HG03432 (cell line): Measurements from ENCODE around the gene EEA1.
"Not testable (repeated sequence)": the region's sequence is repeated elsewhere in the genome, so short reads cannot be mapped to it uniquely, and the experiment has no call there.

Experiments used
- ATAC-seq: cut with Tn5 transposase; IDR thresholded peaks from one replicate; pipeline ENCODE4 v1.9.1; 2021; ENCODE audit warnings: mild to moderate bottlenecking, moderate library complexity; ENCODE audit not compliant: unreplicated experiment

Gene EEA1

DNA sequence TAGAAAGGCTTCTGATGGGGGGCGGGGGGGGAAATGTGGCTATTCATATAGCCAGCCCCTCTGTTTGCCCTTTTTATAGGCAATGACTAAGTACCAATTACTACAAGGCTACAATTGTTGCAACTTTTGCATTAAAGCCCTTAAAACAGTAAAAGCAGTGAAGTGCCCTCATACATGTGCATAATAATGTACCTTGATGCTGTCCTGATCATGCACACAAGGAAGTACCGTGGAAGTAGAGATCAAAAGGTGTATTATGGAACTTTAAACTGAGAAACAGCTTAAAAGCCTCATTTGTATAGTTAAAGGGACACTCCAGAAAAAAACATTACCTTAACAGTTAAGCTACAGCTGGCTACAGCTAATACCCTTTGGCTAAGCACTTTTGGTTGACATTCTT is 114.5 kb downstream of the EEA1 start:
- ATAC-seq, result no peak

DNA sequence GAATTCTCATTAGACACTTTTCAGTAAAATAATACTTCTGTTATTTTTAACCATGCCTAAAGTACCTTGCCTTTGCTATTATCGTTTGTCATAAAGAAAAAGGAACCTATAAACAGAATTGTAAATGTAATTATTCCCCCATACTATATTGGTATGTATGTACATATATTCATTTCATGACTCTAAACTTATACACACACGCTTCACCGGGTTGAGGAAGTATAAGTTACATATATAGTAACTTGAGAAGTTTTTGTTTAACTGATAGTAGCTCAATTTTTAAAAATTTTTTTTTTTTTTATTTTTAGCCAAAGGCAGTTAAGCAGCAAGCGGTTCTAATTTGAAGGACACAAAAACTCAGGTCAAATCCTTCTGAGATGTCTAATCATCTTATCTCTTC is 118.7 kb downstream of the EEA1 start:
- ATAC-seq, result peak; percentile 81

DNA sequence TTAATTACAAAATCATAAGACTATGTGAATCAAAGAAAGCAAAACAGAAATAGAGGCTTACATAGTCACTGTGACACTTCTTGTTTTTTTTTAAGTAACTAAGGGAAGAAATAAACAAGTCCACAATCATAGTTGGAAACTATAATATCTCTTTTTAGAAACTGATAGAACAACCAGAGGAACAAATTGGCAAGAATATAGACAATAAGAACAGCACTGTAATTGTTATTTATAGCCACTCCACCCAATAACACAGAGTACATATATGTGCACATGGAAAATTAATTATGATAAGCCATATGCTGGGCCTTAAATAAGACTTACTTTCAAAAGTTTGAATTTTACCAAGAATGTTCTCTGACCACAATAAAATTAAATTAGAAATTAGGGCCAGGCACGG is 125.2 kb downstream of the EEA1 start:
- ATAC-seq, result no peak

DNA sequence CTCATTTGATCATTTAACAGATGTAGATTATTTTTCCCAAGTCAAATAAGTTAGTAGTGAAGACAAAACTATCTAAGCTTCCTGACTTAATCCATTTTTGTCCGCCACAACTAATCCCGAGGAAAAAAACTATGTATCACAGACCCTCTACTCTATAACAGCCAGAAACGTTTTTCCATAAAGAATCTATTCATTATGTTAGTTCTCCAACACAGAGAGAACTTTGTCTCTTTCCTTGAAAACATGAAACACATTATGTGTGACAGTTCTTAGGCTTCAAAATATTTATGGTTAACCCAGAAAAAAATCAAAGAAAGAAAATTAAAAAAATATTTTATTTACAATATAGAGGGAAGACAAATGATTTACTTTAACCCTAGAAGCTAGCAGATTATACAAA is 126.2 kb downstream of the EEA1 start:
- no peak for ATAC-seq

DNA sequence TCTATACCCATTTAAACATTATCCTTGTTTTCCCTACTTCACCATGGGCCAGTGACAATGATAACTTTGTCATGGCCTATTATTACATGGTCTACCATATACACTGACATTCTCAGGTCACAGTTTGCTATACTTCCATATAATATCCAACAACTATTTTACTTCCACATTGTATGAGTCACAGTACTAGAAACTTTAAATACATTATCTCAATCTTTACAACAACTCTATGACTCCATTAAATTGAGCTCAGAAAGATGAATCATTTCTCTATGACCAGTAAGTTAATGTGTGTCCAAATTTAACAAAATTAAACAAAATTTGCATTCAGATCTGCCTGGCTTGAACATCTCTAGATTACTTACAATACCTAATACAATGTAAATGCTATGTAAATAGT is 132.4 kb downstream of the EEA1 start:
- ATAC-seq, result no peak

DNA sequence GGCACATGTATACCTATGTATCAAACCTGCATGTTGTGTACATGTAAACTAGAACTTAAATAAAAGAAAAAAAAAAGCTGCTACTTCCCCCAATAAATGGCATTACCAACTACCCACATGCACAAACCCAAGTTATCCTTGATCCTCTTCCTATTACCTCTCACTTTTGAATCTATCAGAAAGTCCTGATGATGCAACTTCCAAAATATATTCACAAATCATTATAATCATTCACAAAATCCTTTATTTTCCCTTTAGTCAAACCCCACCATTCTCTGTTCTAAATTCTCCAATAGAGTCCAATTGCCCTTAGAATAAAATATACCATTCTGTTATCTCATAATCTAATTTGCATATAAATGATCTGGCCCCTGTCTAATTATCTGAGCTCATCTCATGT is 134.3 kb downstream of the EEA1 start:
- ATAC-seq, result no peak

DNA sequence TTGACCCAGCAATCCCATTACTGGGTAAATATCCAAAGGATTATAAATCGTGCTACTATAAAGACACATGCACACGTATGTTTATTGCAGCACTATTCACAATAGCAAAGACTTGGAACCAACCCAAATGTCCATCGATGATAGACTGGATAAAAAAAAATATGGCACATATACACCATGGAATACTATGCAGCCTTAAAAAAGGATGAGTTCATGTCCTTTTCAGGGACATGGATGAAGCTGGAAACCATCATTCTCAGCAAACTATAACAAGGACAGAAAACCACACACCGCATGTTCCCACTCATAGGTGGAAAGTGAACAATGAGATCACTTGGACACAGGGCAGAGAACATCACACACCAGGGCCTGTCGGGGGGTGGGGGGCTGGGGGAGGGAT is 134.7 kb downstream of the EEA1 start:
- ATAC-seq, result not testable (repeated sequence)

DNA sequence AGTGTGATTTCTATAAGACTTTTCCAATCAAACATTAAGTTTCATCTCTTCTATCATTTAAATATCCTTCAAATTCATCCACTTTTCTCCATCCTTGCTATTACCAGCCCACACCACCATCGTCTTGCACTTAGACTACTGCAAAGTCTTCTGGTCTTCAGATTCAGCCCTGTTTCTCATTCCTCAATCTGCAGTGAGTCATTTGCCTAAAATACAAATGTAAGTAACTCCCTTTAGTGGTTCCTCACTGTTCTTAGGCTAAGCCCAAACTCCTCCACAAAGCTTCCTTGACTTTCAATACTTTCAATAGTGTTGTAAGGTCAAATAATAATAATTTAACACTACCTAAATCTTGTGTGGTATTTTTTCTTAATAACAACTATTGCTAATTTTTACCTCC is 143.1 kb downstream of the EEA1 start:
- no peak for ATAC-seq

DNA sequence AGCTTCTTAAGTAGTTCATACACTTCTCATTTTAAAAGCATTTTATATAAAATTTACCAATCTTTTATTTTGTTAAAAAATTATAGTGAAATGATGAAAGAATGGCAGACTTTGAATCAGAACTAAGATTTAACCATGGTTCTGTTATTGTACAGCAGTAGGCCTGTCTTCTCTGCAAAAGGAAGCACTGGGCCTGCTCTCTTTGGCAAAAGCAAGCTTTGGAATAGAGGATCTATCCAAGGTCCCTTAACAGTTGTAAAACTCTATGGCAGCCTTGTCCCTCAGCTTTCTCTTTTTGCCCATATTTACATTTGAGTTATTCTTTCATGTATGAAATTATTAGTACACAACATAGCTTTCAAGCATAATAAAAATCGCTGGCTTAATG is 143.5 kb downstream of the EEA1 start:
- no peak for ATAC-seq

DNA sequence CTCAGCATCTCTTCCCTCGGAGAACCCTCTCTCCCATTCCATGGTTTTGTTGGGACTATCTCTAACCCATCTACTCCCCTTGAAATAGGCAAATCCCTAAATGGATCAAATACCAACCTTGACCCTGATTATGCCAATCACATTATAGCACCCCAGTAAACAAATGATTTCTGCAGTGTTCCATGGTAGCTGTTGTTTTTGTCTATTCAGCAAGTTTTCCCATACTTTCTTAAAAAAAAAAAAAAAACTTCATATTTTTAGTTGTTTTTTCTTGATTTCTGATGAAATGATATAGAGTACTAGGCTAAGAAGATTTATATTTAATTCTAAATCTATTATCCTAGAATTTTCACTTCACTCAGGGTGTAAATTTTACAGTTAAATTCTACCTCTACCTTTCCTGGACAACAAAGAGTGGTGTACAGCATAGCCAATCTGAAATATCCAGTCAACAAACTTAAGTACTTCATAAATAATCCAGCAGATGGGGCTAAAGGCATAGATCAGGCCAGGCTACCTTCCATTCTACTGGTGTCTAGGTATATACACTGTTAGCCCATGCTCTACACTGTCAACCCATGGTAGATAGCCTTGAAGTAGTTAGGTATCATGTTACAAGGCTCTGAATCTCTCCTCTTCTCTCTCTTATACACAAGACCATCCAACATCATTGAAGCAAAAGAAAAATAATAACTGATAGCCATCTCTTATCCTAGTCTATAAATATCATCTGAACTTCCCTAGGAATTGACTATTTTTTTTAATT is 144.1 kb downstream of the EEA1 start:
- ATAC-seq, result peak; percentile 98

DNA sequence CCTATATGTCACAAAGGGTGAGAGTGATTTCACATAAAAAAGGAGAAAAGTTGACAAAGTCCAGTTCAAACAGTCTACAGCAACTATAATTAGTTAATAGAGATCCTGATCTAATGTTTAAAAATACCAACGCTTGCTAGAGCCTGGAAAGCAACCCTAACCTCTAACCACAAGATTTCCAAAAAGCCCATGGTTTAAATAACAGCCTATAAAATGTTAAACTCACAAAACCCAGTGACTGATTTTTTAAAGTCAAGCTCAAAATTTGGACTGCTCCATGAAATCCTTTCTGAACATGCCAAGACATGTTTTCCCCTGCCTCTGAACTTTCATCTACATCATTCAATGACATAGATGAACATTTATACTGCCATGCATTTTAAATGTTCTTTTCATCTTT is 144.7 kb downstream of the EEA1 start:
- ATAC-seq, result no peak

DNA sequence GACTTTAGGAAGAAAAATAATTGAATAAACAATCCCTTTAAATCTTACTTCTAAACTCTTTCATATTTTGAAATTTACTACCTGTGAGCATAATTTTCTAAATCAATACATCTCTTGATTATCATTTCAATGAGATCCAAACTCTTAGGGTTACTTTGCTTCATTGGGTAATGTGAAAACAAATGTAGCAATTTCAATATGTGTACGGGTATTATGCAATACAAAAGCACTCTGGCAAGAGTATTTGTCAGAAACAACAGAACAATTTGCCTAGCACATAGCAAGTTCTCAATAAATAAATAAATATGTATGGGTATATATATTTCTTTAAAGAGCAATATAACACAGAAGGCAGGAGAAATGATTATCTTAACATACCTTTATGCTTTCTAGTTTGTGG is 149.2 kb downstream of the EEA1 start:
- ATAC-seq, result no peak

DNA sequence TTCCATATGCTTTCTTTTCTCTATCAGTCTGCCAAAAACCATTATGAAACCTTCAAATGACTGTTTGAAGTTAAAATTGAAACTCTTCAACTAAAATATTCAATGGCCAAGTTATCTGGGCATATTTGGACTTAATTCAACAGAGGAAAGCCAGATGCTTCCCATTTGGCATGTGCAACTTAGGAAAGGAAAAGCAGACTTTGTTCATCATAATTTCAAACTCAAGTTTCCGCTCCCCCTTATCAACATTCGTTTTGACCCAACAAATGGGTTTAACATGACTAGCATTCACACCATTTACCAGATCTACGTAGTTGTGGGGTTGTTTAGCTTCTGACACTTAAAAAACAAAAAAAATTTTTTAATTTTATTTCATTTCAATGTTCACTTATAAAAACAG is 150.6 kb downstream of the EEA1 start:
- no peak for ATAC-seq

DNA sequence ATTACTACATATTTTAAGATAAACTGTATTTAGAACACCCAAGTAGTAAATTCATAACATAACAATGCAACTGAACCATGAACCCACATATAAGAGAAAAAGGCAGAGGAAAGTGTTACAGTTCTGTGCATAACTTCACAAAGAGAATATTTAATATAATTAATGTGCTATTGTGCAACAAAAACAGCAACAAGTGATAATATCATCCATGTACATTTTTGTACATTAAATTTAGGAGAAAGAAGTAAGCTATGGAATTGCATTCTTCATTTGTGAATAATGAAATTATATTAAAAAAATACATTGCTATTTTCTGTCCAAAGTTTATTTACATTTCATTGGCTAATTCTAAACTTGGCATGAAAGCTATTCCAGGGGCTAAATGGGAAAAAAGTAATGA is 153.7 kb downstream of the EEA1 start:
- no peak for ATAC-seq

DNA sequence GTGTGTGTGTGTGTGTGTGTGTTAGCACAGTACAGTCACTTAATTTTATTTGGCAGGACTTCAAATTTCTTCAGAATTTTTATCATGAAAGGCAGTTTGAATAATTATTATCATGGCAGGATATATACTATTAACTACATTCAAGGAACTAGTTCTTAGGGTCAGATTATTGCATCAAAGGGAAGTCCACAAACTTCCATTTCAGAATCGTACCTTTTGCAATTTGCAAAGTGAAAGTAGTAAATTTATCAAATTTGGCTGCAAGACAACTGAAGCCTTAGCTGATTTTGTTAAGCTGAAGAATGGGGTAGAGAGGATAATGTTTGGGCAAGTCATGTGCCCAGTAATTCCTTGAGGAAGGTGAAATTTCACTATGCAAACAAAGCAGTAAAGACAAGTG is 158.1 kb downstream of the EEA1 start:
- ATAC-seq, result no peak

DNA sequence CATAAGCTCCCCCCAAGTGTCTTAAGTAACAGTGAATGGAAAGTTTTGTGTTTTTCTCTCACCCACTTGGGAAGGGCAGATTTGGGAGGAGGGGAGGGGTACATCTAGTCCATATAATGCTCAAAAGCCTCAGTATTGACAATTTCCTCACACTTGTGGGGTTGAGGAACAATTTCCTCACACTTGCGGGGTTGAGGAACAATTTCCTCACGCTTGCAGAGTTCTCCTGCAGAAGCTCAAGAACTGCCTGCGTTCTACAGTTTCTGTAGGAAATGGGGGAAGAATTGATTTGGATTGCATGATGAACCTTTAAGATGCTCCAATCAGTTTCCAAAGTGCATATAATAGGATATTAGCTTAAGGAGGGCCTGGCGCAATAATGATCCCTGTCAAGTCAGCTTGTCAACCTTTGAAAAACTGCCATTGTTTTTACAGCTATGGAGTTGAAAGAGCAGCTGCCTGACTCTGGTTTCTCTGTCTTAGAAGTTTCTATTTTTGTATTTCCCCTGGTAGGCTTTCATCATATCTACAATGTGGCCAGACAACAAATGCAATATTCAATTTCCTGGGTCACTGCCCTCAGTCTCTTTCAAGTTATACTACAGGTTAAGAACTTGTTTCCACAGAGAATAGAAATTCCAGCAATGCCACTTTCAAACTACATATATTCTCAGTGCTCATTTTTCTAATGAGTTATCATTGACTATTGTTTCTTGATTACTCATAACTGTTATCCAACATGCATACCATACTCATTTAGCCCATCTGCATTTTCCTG is 159.8 kb downstream of the EEA1 start:
- ATAC-seq, result peak; percentile 94

DNA sequence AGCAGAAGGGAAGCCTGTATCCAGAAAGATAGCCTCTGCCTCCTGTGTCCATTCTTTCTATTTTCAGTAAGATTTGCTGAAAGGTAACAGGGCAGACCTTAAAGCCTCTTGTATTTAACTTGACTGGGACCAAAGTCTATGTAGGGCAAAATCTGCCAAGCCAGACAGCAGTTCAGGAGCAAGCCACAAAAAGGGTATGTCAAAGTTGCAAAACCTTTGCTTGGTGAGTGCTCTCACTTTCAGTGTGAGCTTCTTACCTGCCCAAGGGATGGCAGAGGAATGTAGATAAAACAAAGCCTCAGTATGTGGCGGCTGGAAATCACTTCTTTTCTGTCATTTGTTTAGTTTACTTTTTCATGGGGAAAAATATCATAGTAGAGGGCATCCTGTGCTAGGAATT is 163.2 kb downstream of the EEA1 start:
- no peak for ATAC-seq

DNA sequence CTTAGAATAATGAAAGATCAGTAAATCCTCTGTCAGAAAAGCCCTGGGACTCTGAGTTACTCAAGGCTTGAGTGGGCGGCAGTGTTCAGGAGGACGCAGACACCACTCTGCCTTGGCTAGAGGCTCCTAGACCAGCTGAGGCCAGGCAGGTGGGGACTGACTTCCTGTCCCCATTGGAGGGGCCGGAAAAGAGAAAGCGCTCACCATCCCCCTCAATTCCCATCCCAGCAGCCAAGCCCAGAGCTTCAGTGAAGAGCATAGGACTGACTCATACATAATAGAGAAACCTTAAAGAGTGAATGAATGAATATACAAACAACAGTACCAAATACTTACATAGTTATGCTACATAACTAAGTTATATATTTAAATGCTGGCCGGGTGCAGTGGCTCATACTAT is 164.3 kb downstream of the EEA1 start:
- no peak for ATAC-seq

DNA sequence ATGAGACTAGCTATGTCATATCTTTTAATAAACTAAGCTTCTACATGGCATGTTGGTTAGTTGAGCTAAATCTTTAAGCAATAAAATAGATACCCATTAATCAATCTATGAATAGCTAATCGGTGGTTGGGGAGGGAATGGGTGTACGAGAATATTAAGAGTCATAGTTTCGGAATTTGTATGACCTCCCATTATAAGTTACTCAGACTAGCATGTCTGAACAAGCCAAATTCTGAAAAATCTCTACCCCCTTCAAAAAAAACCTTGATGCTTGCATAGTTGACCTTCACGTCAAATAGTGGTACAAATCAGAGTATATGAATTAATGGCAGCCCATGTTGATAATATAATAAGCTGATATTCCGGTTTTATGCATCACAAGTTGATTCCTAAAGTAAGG is 166.3 kb downstream of the EEA1 start:
- no peak for ATAC-seq

DNA sequence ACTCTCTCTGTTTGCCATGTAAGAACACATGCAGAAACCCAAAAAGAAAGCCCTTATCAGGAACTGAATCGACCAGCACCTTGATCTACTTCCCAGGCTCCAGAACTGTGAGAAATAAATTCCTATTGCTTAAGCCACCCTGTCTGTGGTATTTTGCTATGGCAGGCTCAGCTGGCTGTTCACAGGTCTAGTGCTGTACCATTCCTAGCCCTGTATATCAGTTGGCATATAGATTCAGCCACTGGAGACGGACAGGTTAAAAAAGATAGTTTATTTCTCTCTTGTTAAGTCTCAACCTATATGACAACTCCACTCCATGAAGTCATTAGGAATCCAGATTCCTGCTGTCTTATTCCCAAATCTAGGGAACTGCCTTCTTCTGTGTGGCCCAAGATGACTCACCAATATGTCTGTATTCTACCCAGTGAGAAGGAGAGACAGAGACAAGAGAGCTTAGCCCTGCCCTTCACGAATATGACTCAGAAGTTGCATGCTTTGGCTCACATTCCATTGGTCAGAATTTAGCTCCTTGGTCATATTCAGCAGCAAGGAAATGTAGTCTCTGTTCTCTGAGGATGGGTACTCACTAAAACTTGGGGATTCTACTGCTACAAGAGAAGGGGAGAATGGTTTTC is 169.3 kb downstream of the EEA1 start:
- ATAC-seq, result no peak

DNA sequence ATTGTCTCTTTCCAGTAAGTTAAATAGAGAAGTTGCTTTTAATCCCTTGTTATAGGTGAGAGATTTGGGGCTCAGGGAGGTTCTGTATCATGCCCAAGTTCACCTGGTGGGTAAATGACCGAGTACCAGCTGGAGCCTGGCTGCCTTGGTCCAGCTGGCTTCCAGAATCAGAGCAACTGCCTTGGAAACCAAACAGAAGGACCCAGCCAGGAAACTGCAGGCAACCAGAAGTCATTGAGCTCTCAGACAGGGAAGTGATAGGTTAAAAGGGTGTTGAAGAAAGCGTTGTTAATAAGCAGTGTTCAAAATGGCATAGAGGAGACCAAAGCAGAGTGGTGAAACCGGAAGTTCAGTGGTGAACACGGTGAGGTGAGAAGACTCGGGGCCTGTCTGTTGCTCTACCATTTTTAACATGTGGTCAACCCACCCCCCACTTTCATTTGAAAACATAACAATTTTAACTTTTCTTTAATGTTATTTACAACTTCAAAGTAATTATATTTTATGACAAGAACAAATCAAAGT is 171.4 kb downstream of the EEA1 start:
- ATAC-seq, result no peak
